Vagina (tissue), 2 donors: ENCODE data around the gene BCAS2. TPM values are rescaled to one million over a fixed set of nuclear protein-coding genes. Genes with fewer than 3 reads are reported as not detected.

Experiments used
- DNase-seq, 2 donors: peaks; one replicate each; pipeline ENCODE4 v3.0.0-alpha.2; 2017; ENCODE audit errors: extremely low spot score in 2 of 2
- H3K27ac ChIP-seq: fragments of 200-600 bp; sonication (generic); one replicate; pipeline ENCODE4 v1.5.1; 2019
- H3K27me3 ChIP-seq: fragments of 200-600 bp; sonication (generic); one replicate; pipeline ENCODE4 v1.5.1; 2019
- H3K36me3 ChIP-seq, 2 donors: fragments of 200-600 bp; sonication (generic); one replicate each; pipeline ENCODE4 v1.5.1; 2017 to 2019
- H3K4me1 ChIP-seq: fragments of 200-600 bp; sonication (generic); one replicate; pipeline ENCODE4 v1.5.1; 2019
- H3K4me3 ChIP-seq, 2 donors: fragments of 200-600 bp; sonication (generic); 1 replicate in 1 of 2; 2 replicates in 1 of 2; pipeline ENCODE4 v1.5.1; 2016 to 2019
- H3K9me3 ChIP-seq: fragments of 200-600 bp; sonication (generic); one replicate; pipeline ENCODE4 v1.5.1; 2019
- POLR2A ChIP-seq, 2 donors: fragments of 450-650 bp; IDR thresholded peaks; one replicate each; pipeline ENCODE4 v1.6.1; 2017; ENCODE audit warnings: antibody characterized with exemption in 2 of 2, mild to moderate bottlenecking in 2 of 2, moderate library complexity in 2 of 2
- POLR2AphosphoS5 ChIP-seq, 2 donors: sonication (generic); formaldehyde crosslinking; IDR thresholded peaks; one replicate each; pipeline ENCODE4 v1.9.0; 2017; ENCODE audit warnings: antibody characterized with exemption in 2 of 2, mild to moderate bottlenecking in 2 of 2, low read depth in 1 of 2; ENCODE audit not compliant: insufficient read depth in 1 of 2
- intact Hi-C: fragments of 100-400 bp; cut with DNase I; formaldehyde crosslinking; loops from one replicate; pipeline ENCODE4 v1.15.1; 2023
- total RNA-seq: library from RNA; depleted of rRNA; stranded (reverse); fragments of >200 nt; gene quantifications from one replicate; pipeline ENCODE4 v1.2.3, GENCODE V29; 2016
- TF ChIP-seq, protein P1 (sequence below), 3 experiments: fragments of 450-650 bp in 2 of 3; fragments of 200-600 bp in 1 of 3; sonication (generic) in 1 of 3; IDR thresholded peaks; one replicate each; pipeline ENCODE4 v1.5.1; 2017 to 2019; ENCODE audit warnings: antibody characterized with exemption in 3 of 3, mild to moderate bottlenecking in 2 of 3, moderate library complexity in 2 of 3

The BCAS2 gene
- total RNA-seq, result 28.5 TPM

DNA sequence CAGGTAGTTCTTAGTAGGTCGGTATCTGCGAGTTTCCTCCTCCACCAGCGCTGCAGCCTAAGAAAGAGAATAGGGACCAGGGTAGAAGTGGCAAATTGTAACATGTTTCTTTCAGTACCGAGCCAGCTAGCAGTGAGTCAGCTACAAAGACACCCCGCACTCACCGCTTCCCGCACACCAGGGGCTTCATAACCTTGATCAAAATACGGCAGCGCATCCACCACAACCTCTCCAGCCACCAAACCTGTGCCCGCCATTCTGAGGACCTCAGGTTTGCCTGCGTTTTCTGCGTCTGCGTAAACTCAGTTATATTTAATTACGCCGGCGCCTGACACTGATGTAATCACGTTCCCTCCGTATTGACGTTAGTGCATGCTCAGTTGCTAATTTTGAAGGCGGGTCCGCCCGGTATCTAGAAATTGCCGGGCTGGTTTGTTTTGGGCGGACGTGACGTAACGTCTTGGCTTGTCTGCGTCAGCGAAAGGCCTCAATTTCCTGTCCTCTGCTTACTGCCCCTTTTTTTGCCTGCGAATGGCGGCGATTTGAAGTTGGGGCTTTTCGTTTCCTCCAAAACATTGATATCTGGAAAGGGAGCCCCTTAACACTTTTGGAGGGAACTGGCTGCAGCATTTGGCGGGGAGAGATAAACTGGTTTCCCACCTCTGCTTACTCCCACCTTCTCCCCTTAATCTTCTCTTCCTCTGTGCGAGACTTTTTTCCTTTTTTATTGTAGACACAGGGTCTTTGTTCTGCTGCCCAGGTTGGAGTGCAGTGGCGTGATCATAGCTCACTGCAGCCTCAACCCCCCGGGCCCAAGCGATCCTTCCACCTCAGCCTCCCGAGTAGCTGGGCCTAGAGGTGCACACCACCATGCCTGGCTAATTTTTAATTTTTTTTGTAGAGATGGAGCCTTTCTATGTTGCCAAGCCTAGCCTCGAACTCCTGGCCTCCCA lies at the start of gene BCAS2:
BCAS2 (minus strand) TSS at position 281 of the 953 bp plus-strand sequence; CDS start at position 257, 24 bp downstream.
- DNase-seq, result peak; percentile 97 to 99
- Histone ChIP-seq H3K4me1 (peaks cover 39% of the 10 kb centered on the region), H3K36me3 (peaks cover 0 to 26% of the 10 kb centered on the region in 2 donors), H3K27me3 (no peaks in the 10 kb centered on the region), H3K9me3 (no peaks in the 10 kb centered on the region), H3K27ac (peak within 1 kb of the TSS; percentile 96), H3K4me3 (peak within 1 kb of the TSS; percentile 61 to 70)
- TF ChIP-seq POLR2AphosphoS5 (IDR thresholded peaks at IDR 0.05; ENCODE audit: insufficient read depth in 1 of 2, low read depth in 1 of 2), result peak; percentile 97 to 100
- TF ChIP-seq, protein P1, sequence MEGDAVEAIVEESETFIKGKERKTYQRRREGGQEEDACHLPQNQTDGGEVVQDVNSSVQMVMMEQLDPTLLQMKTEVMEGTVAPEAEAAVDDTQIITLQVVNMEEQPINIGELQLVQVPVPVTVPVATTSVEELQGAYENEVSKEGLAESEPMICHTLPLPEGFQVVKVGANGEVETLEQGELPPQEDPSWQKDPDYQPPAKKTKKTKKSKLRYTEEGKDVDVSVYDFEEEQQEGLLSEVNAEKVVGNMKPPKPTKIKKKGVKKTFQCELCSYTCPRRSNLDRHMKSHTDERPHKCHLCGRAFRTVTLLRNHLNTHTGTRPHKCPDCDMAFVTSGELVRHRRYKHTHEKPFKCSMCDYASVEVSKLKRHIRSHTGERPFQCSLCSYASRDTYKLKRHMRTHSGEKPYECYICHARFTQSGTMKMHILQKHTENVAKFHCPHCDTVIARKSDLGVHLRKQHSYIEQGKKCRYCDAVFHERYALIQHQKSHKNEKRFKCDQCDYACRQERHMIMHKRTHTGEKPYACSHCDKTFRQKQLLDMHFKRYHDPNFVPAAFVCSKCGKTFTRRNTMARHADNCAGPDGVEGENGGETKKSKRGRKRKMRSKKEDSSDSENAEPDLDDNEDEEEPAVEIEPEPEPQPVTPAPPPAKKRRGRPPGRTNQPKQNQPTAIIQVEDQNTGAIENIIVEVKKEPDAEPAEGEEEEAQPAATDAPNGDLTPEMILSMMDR (IDR thresholded peaks at IDR 0.05), result no peak
- TF ChIP-seq POLR2A (IDR thresholded peaks at IDR 0.05), result peak in 1 of 2 donors; percentile 89
- intact Hi-C loops, result loop anchor here (5.0 kb wide), 1 partner anchor 136 kb away; the partner anchor contains the start of gene NRAS

GRCh38 chr1:114627107-114627506 lies 45.7 kb upstream of the BCAS2 start:
- no peaks in the 10 kb centered on the region for H3K27me3 ChIP-seq
- no peaks in the 10 kb centered on the region for H3K4me1 ChIP-seq
- no peaks in the 10 kb centered on the region for H3K36me3 ChIP-seq
- TF ChIP-seq, protein P1 (IDR thresholded peaks at IDR 0.05), result no peak
- TF ChIP-seq POLR2A (IDR thresholded peaks at IDR 0.05), result no peak
- TF ChIP-seq POLR2AphosphoS5 (IDR thresholded peaks at IDR 0.05; ENCODE audit: insufficient read depth in 1 of 2, low read depth in 1 of 2), result no peak
- no peak overlapping the region for H3K27ac ChIP-seq
- H3K4me3 ChIP-seq, result no peak overlapping the region
- intact Hi-C loops, result no loop called here
- no peak for DNase-seq
- H3K9me3 ChIP-seq, result no peaks in the 10 kb centered on the region

DNA sequence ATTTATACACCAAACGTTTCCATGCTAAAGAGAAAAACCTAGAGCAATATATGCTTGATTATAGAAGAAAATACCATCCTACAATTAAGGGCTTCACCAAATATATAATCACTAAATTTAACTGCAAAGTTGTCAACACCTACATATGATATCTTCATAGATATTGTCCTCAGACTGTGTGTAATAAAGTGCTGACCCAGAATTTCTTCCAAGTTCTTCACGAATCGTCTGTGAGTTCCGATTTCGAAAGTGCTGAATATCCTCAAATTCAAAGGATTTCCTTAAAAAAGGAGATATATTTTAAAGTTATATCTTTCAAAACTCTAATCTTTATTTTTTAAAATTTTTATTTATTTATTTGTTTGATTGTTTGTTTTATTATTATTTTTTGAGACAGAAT lies 41.9 kb upstream of the BCAS2 start:
- H3K4me1 ChIP-seq, result peaks cover 10% of the 10 kb centered on the region
- H3K27me3 ChIP-seq, result no peaks in the 10 kb centered on the region
- no peak overlapping the region for H3K4me3 ChIP-seq
- no peak for DNase-seq
- no peaks in the 10 kb centered on the region for H3K36me3 ChIP-seq
- TF ChIP-seq POLR2A (IDR thresholded peaks at IDR 0.05), result no peak
- TF ChIP-seq, protein P1 (IDR thresholded peaks at IDR 0.05), result no peak
- no peak for TF ChIP-seq POLR2AphosphoS5 (IDR thresholded peaks at IDR 0.05; ENCODE audit: insufficient read depth in 1 of 2, low read depth in 1 of 2)
- no peak overlapping the region for H3K27ac ChIP-seq
- no peaks in the 10 kb centered on the region for H3K9me3 ChIP-seq
- intact Hi-C loops, result no loop called here

GRCh38 chr1:114620419-114620818 lies 39.0 kb upstream of the BCAS2 start:
- H3K4me3 ChIP-seq, result no peak overlapping the region
- no peaks in the 10 kb centered on the region for H3K36me3 ChIP-seq
- no peaks in the 10 kb centered on the region for H3K27me3 ChIP-seq
- TF ChIP-seq, protein P1 (IDR thresholded peaks at IDR 0.05), result no peak
- TF ChIP-seq POLR2A (IDR thresholded peaks at IDR 0.05), result no peak
- TF ChIP-seq POLR2AphosphoS5 (IDR thresholded peaks at IDR 0.05; ENCODE audit: insufficient read depth in 1 of 2, low read depth in 1 of 2), result no peak
- no peaks in the 10 kb centered on the region for H3K9me3 ChIP-seq
- H3K4me1 ChIP-seq, result peaks cover 10% of the 10 kb centered on the region
- H3K27ac ChIP-seq, result peak overlapping the region; percentile 23
- DNase-seq, result no peak
- intact Hi-C loops, result no loop called here

DNA sequence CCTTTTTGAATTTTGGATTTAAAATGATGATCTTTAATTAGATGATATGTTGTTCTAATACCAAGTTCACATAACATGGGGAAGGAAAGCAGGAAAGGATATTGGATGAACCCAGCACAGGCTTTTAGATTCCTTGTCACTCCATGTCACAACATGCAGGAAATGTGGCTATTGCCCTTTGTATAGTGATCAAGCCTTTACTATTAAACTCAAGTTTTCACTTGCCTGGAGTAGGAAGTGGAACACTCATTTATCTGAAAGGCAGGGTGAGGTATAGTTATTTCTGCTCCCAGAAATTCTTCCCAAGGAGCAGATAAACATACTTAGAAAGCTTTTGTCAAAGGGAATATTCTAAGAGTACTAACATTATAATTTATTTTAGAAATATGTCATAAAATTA lies 37.2 kb upstream of the BCAS2 start:
- Histone ChIP-seq H3K36me3 (peaks cover 0 to 7% of the 10 kb centered on the region in 2 donors), H3K27me3 (no peaks in the 10 kb centered on the region), H3K4me3 (no peak overlapping the region), H3K27ac (peak overlapping the region; percentile 64), H3K4me1 (peaks cover 10% of the 10 kb centered on the region), H3K9me3 (no peaks in the 10 kb centered on the region)
- TF ChIP-seq POLR2A (IDR thresholded peaks at IDR 0.05), result no peak
- TF ChIP-seq, protein P1 (IDR thresholded peaks at IDR 0.05), result no peak
- peak in 1 of 2 donors; percentile 80 for TF ChIP-seq POLR2AphosphoS5 (IDR thresholded peaks at IDR 0.05; ENCODE audit: insufficient read depth in 1 of 2, low read depth in 1 of 2)
- intact Hi-C loops, result no loop called here
- no peak for DNase-seq
